Karpas-422 (cell line): ENCODE measurements around the gene ACCSL. TPM values are rescaled to one million over a fixed set of nuclear protein-coding genes. Genes with fewer than 3 reads are reported as not detected.

Experiments used
- DNase-seq: peaks from one replicate; pipeline ENCODE4 v3.0.0-alpha.2; 2015
- H2AFZ ChIP-seq: fragments of 200-600 bp; sonication (generic); 2 replicates; pipeline ENCODE4 v1.6.1; 2014; ENCODE audit warnings: antibody characterized with exemption, low read length, mixed read lengths
- H3K27ac ChIP-seq: fragments of 200-600 bp; sonication (generic); 2 replicates; pipeline ENCODE4 v1.5.1; 2014; ENCODE audit warnings: mild to moderate bottlenecking, low read length, moderate library complexity
- H3K27me3 ChIP-seq: fragments of 200-600 bp; sonication (generic); 2 replicates; pipeline ENCODE4 v1.6.1; 2014; ENCODE audit warnings: low read length, mixed read lengths
- H3K36me3 ChIP-seq: fragments of 200-600 bp; sonication (generic); 2 replicates; pipeline ENCODE4 v1.6.1; 2014; ENCODE audit warnings: low read length, mixed read lengths; ENCODE audit not compliant: insufficient read depth
- H3K4me1 ChIP-seq: fragments of 200-600 bp; sonication (generic); 2 replicates; pipeline ENCODE4 v1.6.1; 2014; ENCODE audit warnings: mild to moderate bottlenecking, low read length, mixed read lengths
- H3K4me2 ChIP-seq: fragments of 200-600 bp; sonication (generic); 2 replicates; pipeline ENCODE4 v1.6.1; 2014; ENCODE audit warnings: low read length, low read depth, mild to moderate bottlenecking; ENCODE audit not compliant: poor library complexity, severe bottlenecking
- H3K4me3 ChIP-seq: fragments of 200-600 bp; sonication (generic); 2 replicates; pipeline ENCODE4 v1.5.1; 2014; ENCODE audit warnings: mild to moderate bottlenecking, antibody characterized with exemption, low read length, mixed read lengths
- H3K79me2 ChIP-seq: fragments of 200-600 bp; sonication (generic); 2 replicates; pipeline ENCODE4 v1.6.1; 2014; ENCODE audit warnings: mild to moderate bottlenecking, low read length, mixed read lengths
- H3K9ac ChIP-seq: fragments of 200-600 bp; sonication (generic); 2 replicates; pipeline ENCODE4 v1.6.0; 2014; ENCODE audit warnings: low read length
- H3K9me2 ChIP-seq: fragments of 200-600 bp; sonication (generic), shearing (Covaris generic); replicated peaks from 2 replicates; pipeline ENCODE4 v1.6.0; 2014; ENCODE audit warnings: mild to moderate bottlenecking, low read length, moderate library complexity; ENCODE audit not compliant: insufficient read depth
- H3K9me3 ChIP-seq: fragments of 300-700, 200-600 bp; sonication (generic); 2 replicates; pipeline ENCODE4 v1.6.1; 2014; ENCODE audit warnings: low read length, mixed read lengths
- H4K20me1 ChIP-seq: fragments of 200-600 bp; sonication (generic); 2 replicates; pipeline ENCODE4 v1.6.1; 2014; ENCODE audit warnings: mild to moderate bottlenecking, antibody characterized with exemption, low read length, low read depth; ENCODE audit not compliant: insufficient read depth
- total RNA-seq: library from RNA; depleted of rRNA; stranded (reverse); fragments of >200 nt; shearing (Covaris generic); gene quantifications from 2 replicates; pipeline ENCODE4 v1.2.3, GENCODE V29; 2014; ENCODE audit warnings: low replicate concordance

ACCSL gene
- total RNA-seq, 1 experiment from 2014 or later, result not detected

- Histone ChIP-seq H3K27me3 (no peaks in the 10 kb centered on the region), H3K36me3 (no peaks in the 10 kb centered on the region), H3K4me3 (peak overlapping the region; percentile 51; the same call in 1 of the 2 replicates), H3K9me2 (no peaks in the 10 kb centered on the region), H3K9me3 (no peaks in the 10 kb centered on the region), H3K4me2 (peak overlapping the region; percentile 71), H3K27ac (0 out of 2 replicates have a peak overlapping the region, but pooled peaks have one; percentile 21), H3K79me2 (no peaks in the 10 kb centered on the region), H3K4me1 (peaks cover 24% of the 10 kb centered on the region), H2AFZ (no peak overlapping the region), H4K20me1 (no peaks in the 10 kb centered on the region), H3K9ac (peak overlapping the region; percentile 5; the same call in 1 of the 2 replicates)
- no peak for DNase-seq
These were observed 41.8 kb upstream of the ACCSL start for GRCh38 chr11:44005956-44006355.

GRCh38 chr11:44006917-44007361, 40.8 kb upstream of the ACCSL start:
- Histone ChIP-seq H2AFZ (no peak overlapping the region), H3K9me3 (no peaks in the 10 kb centered on the region), H3K4me1 (peaks cover 24% of the 10 kb centered on the region), H3K36me3 (no peaks in the 10 kb centered on the region), H3K4me3 (no peak overlapping the region), H3K9ac (no peak overlapping the region), H3K27me3 (no peaks in the 10 kb centered on the region), H3K9me2 (no peaks in the 10 kb centered on the region), H3K4me2 (no peak overlapping the region), H3K27ac (no peak overlapping the region), H4K20me1 (no peaks in the 10 kb centered on the region), H3K79me2 (no peaks in the 10 kb centered on the region)
- no peak for DNase-seq

- Histone ChIP-seq H4K20me1 (no peaks in the 10 kb centered on the region), H3K27me3 (no peaks in the 10 kb centered on the region), H3K4me3 (no peak overlapping the region), H3K79me2 (no peaks in the 10 kb centered on the region), H3K27ac (no peak overlapping the region), H3K4me1 (peaks cover 24% of the 10 kb centered on the region), H2AFZ (no peak overlapping the region), H3K9ac (no peak overlapping the region), H3K4me2 (no peak overlapping the region), H3K36me3 (no peaks in the 10 kb centered on the region), H3K9me3 (no peaks in the 10 kb centered on the region), H3K9me2 (no peaks in the 10 kb centered on the region)
- no peak for DNase-seq
These were observed 40.2 kb upstream of the ACCSL start for GRCh38 chr11:44007481-44008087.

- H3K9me2 ChIP-seq, result no peaks in the 10 kb centered on the region
- no peaks in the 10 kb centered on the region for H3K9me3 ChIP-seq
- H3K36me3 ChIP-seq, result no peaks in the 10 kb centered on the region
- H4K20me1 ChIP-seq, result no peaks in the 10 kb centered on the region
- H3K4me2 ChIP-seq, result no peak overlapping the region
- no peak for DNase-seq
- H2AFZ ChIP-seq, result no peak overlapping the region
- no peak overlapping the region for H3K9ac ChIP-seq
- no peaks in the 10 kb centered on the region for H3K27me3 ChIP-seq
- H3K4me1 ChIP-seq, result peaks cover 24% of the 10 kb centered on the region
- H3K79me2 ChIP-seq, result no peaks in the 10 kb centered on the region
- H3K27ac ChIP-seq, result no peak overlapping the region
- H3K4me3 ChIP-seq, result no peak overlapping the region
These were observed 39.7 kb upstream of the ACCSL start for GRCh38 chr11:44008088-44008501.

GRCh38 chr11:44008698-44009097, 39.1 kb upstream of the ACCSL start:
- Histone ChIP-seq H3K36me3 (no peaks in the 10 kb centered on the region), H4K20me1 (no peaks in the 10 kb centered on the region), H3K79me2 (no peaks in the 10 kb centered on the region), H3K4me1 (peaks cover 24% of the 10 kb centered on the region), H3K4me2 (no peak overlapping the region), H3K27me3 (no peaks in the 10 kb centered on the region), H3K4me3 (no peak overlapping the region), H3K9ac (no peak overlapping the region), H3K9me3 (no peaks in the 10 kb centered on the region), H2AFZ (no peak overlapping the region), H3K27ac (no peak overlapping the region), H3K9me2 (no peaks in the 10 kb centered on the region)
- DNase-seq, result no peak

- Histone ChIP-seq H4K20me1 (no peaks in the 10 kb centered on the region), H3K36me3 (no peaks in the 10 kb centered on the region), H3K4me2 (no peak overlapping the region), H3K27me3 (no peaks in the 10 kb centered on the region), H3K9me3 (no peaks in the 10 kb centered on the region), H3K79me2 (no peaks in the 10 kb centered on the region), H3K4me3 (no peak overlapping the region), H3K4me1 (peaks cover 8% of the 10 kb centered on the region), H3K9ac (no peak overlapping the region), H3K27ac (no peak overlapping the region), H3K9me2 (no peaks in the 10 kb centered on the region), H2AFZ (no peak overlapping the region)
- no peak for DNase-seq
These were observed 37.0 kb upstream of the ACCSL start for GRCh38 chr11:44010789-44011251.

- DNase-seq, result no peak
- Histone ChIP-seq H4K20me1 (no peaks in the 10 kb centered on the region), H3K27me3 (no peaks in the 10 kb centered on the region), H3K9me3 (no peaks in the 10 kb centered on the region), H3K27ac (no peak overlapping the region), H3K79me2 (no peaks in the 10 kb centered on the region), H3K4me3 (no peak overlapping the region), H3K4me2 (no peak overlapping the region), H3K36me3 (no peaks in the 10 kb centered on the region), H2AFZ (no peak overlapping the region), H3K4me1 (peaks cover 3% of the 10 kb centered on the region; the same call in 1 of the 2 replicates), H3K9me2 (no peaks in the 10 kb centered on the region), H3K9ac (no peak overlapping the region)
These were observed 36.0 kb upstream of the ACCSL start for GRCh38 chr11:44011797-44012196.

GRCh38 chr11:44014968-44015623, 32.7 kb upstream of the ACCSL start:
- no peaks in the 10 kb centered on the region for H3K79me2 ChIP-seq
- no peaks in the 10 kb centered on the region for H3K9me2 ChIP-seq
- no peaks in the 10 kb centered on the region for H3K27me3 ChIP-seq
- no peaks in the 10 kb centered on the region for H3K4me1 ChIP-seq
- no peak overlapping the region for H3K27ac ChIP-seq
- H3K4me2 ChIP-seq, result no peak overlapping the region
- DNase-seq, result no peak
- no peak overlapping the region for H2AFZ ChIP-seq
- no peaks in the 10 kb centered on the region for H3K9me3 ChIP-seq
- H3K36me3 ChIP-seq, result no peaks in the 10 kb centered on the region
- no peak overlapping the region for H3K9ac ChIP-seq
- H4K20me1 ChIP-seq, result no peaks in the 10 kb centered on the region
- H3K4me3 ChIP-seq, result no peak overlapping the region
